ENCODE results near the gene PEF1.

PEF1 gene

DNA sequence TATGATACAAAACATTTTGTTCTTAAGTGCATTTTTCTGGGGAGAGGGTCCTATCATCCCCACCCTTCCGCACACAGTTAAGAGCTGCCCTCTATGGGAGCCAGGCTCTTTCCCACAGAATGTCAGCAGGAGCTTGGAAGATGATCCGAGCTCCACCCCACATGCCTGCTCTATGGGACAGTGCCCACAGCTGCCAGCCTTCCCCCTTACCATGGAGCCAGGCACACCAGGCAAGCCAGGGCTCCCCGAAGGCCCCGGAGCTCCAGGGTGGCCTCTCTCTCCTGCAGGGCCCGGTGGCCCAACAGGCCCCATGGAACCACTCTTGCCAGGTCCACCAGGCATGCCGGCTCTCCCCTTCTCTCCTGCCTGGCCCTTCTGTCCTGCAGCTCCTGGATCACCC, 10.4 kb upstream of the PEF1 start:
- H3K36me3 Mint-ChIP-seq, result no peaks in the 10 kb centered on the region
- DNase-seq, result no peak
- peaks cover 13 to 22% of the 10 kb centered on the region in 2 donors for H3K27me3 Mint-ChIP-seq
- H3K4me3 Mint-ChIP-seq, result no peak overlapping the region
- H3K9me3 Mint-ChIP-seq, result no peaks in the 10 kb centered on the region
- H3K27ac Mint-ChIP-seq, result no peak overlapping the region
- ATAC-seq (replicated peaks), result no peak
- peaks cover under 1 to 1% of the 10 kb centered on the region in 2 donors for H3K4me1 Mint-ChIP-seq

DNA sequence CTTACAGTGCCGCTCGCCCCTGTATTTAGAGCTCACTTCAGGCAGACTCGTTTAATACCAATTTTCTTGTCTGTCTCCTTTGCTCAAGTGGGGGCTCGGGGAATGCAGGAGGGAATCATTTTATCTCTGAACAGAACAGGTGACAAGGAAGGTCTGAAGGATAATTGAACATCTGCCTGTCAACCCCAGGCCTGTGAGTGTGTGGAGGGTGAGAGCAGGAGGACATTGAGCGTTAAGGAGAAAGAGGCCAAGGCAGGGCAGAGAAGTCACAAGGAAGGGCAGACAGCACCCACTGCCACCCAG, 9.7 kb upstream of the PEF1 start:
- Mint-ChIP-seq H3K9me3 (no peaks in the 10 kb centered on the region), H3K27me3 (peaks cover 13 to 22% of the 10 kb centered on the region in 2 donors), H3K27ac (no peak overlapping the region), H3K4me1 (no peaks in the 10 kb centered on the region), H3K4me3 (no peak overlapping the region), H3K36me3 (peaks cover 0 to 5% of the 10 kb centered on the region in 2 donors)
- ATAC-seq (replicated peaks) (no peak), DNase-seq (no peak)

DNA sequence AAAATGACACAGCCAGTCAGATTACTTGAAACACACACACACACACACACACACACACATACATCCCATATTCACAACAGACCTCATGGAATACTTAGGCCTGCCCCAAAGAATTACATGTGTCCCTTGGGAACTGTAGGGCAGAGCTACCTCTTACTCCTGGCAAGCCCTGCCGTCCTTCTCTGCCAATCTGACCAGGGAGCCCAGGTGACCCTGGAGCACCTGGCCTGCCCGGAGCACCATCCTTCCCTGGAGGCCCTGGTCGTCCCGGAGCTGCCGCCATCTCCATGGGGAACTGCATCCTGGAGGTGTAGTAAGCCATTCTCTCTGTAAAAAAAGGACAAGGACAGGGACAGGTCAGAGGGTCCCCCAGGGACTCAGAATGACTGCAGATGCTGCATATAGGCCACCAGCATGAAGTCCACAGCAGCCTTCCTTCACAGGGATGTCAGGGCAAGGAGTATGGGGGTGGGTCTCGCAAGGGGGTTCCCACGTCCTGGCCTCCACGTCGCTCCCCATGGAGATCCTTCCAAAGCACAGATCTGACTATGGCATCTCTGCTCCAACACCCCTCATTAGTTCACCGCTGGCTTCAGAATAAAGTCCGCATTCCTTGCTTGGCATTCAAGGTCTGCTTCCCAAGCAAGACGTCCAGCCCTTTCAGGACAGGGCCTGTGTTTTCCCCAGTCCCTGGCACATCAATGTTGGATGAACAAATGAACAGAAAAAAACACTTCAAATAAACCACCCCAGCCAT, 9.2 kb upstream of the PEF1 start:
- Mint-ChIP-seq H3K4me1 (no peaks in the 10 kb centered on the region), H3K27ac (no peak overlapping the region), H3K27me3 (peaks cover 13 to 22% of the 10 kb centered on the region in 2 donors), H3K9me3 (no peaks in the 10 kb centered on the region), H3K36me3 (peaks cover 0 to 5% of the 10 kb centered on the region in 2 donors), H3K4me3 (no peak overlapping the region)
- DNase-seq (no peak), ATAC-seq (replicated peaks) (no peak)

DNA sequence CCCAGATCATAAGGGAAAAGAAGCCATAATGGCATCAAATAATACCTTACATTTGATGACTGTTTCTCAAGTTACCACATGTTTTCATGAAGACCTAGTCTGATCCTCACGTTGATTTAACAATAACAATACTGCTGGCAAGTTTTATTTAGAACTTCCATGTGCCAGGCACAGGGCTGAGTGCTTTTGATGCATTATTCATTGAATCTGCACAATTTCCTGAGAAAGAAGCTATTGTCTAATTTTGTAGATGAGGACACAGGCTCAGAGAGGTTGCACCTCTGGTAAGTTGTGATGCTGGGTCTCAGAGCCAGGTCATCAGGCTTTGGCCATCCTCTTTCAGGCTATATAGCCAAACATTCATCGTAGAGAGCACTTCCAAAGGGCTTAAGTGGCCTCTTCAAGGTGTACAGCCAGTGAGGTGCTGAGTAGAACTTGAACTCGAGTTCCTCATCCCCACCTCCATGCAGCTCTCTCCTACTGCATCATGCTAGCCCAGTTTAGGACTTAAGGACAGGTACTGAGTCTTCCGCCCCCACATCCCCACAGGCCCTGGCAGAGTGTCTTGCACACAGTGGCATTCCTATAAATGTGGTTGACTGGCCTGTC, 8.3 kb upstream of the PEF1 start:
- no peak overlapping the region for H3K4me3 Mint-ChIP-seq
- no peak for DNase-seq
- peaks cover 0 to 5% of the 10 kb centered on the region in 2 donors for H3K36me3 Mint-ChIP-seq
- ATAC-seq (replicated peaks), result no peak
- no peaks in the 10 kb centered on the region for H3K9me3 Mint-ChIP-seq
- H3K27me3 Mint-ChIP-seq, result peaks cover 13 to 21% of the 10 kb centered on the region in 2 donors
- H3K4me1 Mint-ChIP-seq, result no peaks in the 10 kb centered on the region
- H3K27ac Mint-ChIP-seq, result no peak overlapping the region

DNA sequence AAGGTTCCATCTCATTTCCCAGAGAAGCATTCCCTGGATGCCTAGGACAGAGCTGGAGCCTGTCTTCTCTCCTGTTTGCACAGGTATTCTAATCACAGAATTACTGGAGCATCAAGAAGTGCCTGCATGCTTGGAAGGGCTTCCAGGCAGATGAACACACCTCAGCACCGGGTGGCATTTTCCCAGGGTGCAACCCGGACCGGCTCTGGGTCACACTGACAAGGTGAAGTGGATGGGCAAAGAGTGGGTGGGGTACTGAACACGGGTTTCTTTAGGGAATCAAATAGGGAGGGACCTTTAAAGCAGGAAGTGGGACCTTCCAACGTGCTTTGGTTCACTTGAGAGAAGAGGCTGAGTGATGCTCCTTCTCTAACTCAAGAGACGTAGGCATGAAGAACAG, 7.1 kb upstream of the PEF1 start:
- H3K4me3 Mint-ChIP-seq, result no peak overlapping the region
- peaks cover 8 to 16% of the 10 kb centered on the region in 2 donors for H3K27me3 Mint-ChIP-seq
- H3K9me3 Mint-ChIP-seq, result no peaks in the 10 kb centered on the region
- H3K27ac Mint-ChIP-seq, result no peak overlapping the region
- ATAC-seq (replicated peaks) (no peak), DNase-seq (no peak)
- peaks cover 0 to 2% of the 10 kb centered on the region in 2 donors for H3K4me1 Mint-ChIP-seq
- H3K36me3 Mint-ChIP-seq, result peaks cover 0 to 12% of the 10 kb centered on the region in 2 donors

GRCh38 chr1:31651089-31651420, 6.4 kb upstream of the PEF1 start:
- Mint-ChIP-seq H3K9me3 (no peaks in the 10 kb centered on the region), H3K4me3 (no peak overlapping the region), H3K27me3 (peaks cover 8 to 10% of the 10 kb centered on the region in 2 donors), H3K27ac (no peak overlapping the region), H3K4me1 (peaks cover 3 to 6% of the 10 kb centered on the region in 2 donors), H3K36me3 (peaks cover 0 to 14% of the 10 kb centered on the region in 2 donors)
- ATAC-seq (replicated peaks) (no peak), DNase-seq (no peak)

GRCh38 chr1:31650161-31651088, 5.7 kb upstream of the PEF1 start:
- ATAC-seq (replicated peaks), result no peak
- peaks cover 2 to 4% of the 10 kb centered on the region in 2 donors for H3K27me3 Mint-ChIP-seq
- no peaks in the 10 kb centered on the region for H3K9me3 Mint-ChIP-seq
- no peak for DNase-seq
- H3K36me3 Mint-ChIP-seq, result peaks cover 0 to 14% of the 10 kb centered on the region in 2 donors
- peak overlapping the region; percentile 9 for H3K27ac Mint-ChIP-seq
- no peak overlapping the region for H3K4me3 Mint-ChIP-seq
- peaks cover 10% of the 10 kb centered on the region in 2 donors for H3K4me1 Mint-ChIP-seq

- DNase-seq (no peak), ATAC-seq (replicated peaks) (no peak)
- Mint-ChIP-seq H3K4me1 (peaks cover 10 to 16% of the 10 kb centered on the region in 2 donors), H3K27me3 (no peaks in the 10 kb centered on the region), H3K27ac (no peak overlapping the region), H3K36me3 (peaks cover 0 to 14% of the 10 kb centered on the region in 2 donors), H3K9me3 (no peaks in the 10 kb centered on the region), H3K4me3 (no peak overlapping the region)
Observed at GRCh38 chr1:31648641-31649357, 4.1 kb upstream of the PEF1 start.

- H3K4me3 Mint-ChIP-seq, result no peak overlapping the region
- no peak overlapping the region for H3K27ac Mint-ChIP-seq
- ATAC-seq (replicated peaks), result no peak
- peaks cover 12 to 21% of the 10 kb centered on the region in 2 donors for H3K4me1 Mint-ChIP-seq
- DNase-seq, result no peak
- H3K9me3 Mint-ChIP-seq, result no peaks in the 10 kb centered on the region
- no peaks in the 10 kb centered on the region for H3K27me3 Mint-ChIP-seq
- peaks cover 0 to 14% of the 10 kb centered on the region in 2 donors for H3K36me3 Mint-ChIP-seq
Observed at GRCh38 chr1:31648190-31648589, 3.5 kb upstream of the PEF1 start.

DNA sequence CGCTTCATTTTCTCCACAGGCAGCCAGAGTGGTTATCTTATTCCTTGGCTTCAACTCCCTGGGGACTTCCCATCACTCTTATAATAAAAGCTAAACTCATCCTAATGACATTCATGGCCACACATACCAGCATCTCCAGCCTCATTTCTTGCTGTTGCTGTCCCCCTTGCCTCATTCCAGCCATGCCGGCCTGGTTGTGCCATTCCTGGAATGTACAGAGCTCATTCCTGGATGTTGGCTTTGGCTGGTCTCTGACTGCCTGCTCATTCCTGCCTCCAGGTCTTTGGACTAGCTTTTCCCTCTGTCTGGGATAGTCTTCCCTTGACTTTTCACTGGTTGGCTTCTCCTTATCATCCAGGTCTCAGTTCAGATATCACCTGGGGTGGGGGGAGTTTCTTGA, 2.4 kb upstream of the PEF1 start:
- peaks cover 0 to 14% of the 10 kb centered on the region in 2 donors for H3K36me3 Mint-ChIP-seq
- DNase-seq, result no peak

DNA sequence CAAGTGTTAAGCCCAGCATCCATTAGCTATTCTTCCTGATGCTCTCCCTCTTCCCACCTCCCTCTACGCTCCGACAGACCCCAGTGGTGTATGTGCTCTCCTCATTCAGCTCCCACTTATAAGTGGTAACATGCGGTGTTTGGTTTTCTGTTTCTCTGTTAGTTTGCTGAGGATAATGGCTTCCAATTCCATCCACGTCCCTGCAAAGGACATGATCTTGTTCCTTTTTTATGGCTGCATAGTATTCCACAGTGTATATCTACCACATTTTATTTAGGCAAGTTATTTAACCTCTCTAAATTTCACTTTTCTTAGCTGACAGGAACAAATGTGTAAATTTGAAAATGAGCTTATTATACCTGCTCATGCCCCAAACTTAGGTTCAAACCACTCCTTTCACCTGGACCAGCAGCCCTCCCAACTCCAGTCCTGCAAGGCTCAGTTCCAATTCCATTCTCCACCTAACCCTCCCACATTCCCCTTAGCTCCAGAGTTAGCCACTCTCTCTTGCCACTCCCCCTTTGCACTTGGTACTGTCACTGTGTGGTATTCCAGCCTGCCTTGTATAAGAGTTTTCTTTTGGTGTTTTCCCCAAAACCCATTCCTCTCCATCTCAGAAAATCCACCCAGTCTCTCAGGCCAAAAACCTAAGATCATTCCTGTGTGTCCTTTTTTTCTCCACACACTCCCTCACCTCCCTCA, 1.7 kb upstream of the PEF1 start:
- H3K4me1 Mint-ChIP-seq, result peaks cover 12 to 21% of the 10 kb centered on the region in 2 donors

More for the DNA sequence above, 2.4 kb upstream of the PEF1 start:
- H3K4me3 Mint-ChIP-seq, result no peak overlapping the region
- no peak for ATAC-seq (replicated peaks)
- no peak overlapping the region for H3K27ac Mint-ChIP-seq
- H3K27me3 Mint-ChIP-seq, result no peaks in the 10 kb centered on the region
- no peaks in the 10 kb centered on the region for H3K9me3 Mint-ChIP-seq
- peaks cover 12 to 21% of the 10 kb centered on the region in 2 donors for H3K4me1 Mint-ChIP-seq

GRCh38 chr1:31645274-31645568, 545 bp upstream of the PEF1 start:
- no peak for ATAC-seq (replicated peaks)

More for the DNA sequence above, 1.7 kb upstream of the PEF1 start:
- DNase-seq (no peak), ATAC-seq (replicated peaks) (no peak)
- Mint-ChIP-seq H3K27ac (no peak overlapping the region), H3K36me3 (peaks cover 0 to 14% of the 10 kb centered on the region in 2 donors), H3K27me3 (no peaks in the 10 kb centered on the region), H3K4me3 (peak overlapping the region; percentile 94 to 98), H3K9me3 (no peaks in the 10 kb centered on the region)

GRCh38 chr1:31643976-31644559, 608 bp downstream of the PEF1 start:
- DNase-seq (no peak), ATAC-seq (replicated peaks) (peak in 1 of 2 donors; percentile 45)

More at GRCh38 chr1:31645274-31645568, 545 bp upstream of the PEF1 start:
- Mint-ChIP-seq H3K9me3 (no peaks in the 10 kb centered on the region), H3K4me1 (peaks cover 12 to 21% of the 10 kb centered on the region in 2 donors), H3K27ac (peak overlapping the region; percentile 100), H3K4me3 (peak overlapping the region; percentile 94 to 98), H3K27me3 (no peaks in the 10 kb centered on the region), H3K36me3 (peaks cover 0 to 14% of the 10 kb centered on the region in 2 donors)
- DNase-seq, result no peak

More at GRCh38 chr1:31643976-31644559, 608 bp downstream of the PEF1 start:
- Mint-ChIP-seq H3K36me3 (peaks cover 0 to 9% of the 10 kb centered on the region in 2 donors), H3K27me3 (no peaks in the 10 kb centered on the region), H3K4me3 (peak overlapping the region; percentile 94 to 98), H3K4me1 (peaks cover 12 to 21% of the 10 kb centered on the region in 2 donors), H3K9me3 (no peaks in the 10 kb centered on the region), H3K27ac (peak overlapping the region; percentile 100)
